HEK293 (cell line): ENCODE data around the gene KRTAP5-1.
A peak's percentile ranks its signal among the peaks of the same experiment; 100 is the strongest.

ENCODE experiments used
- GLIS2 ChIP-seq: fragments of 450-650 bp; formaldehyde crosslinking; IDR thresholded peaks from 2 replicates; pipeline ENCODE4 v1.5.1; 2016; ENCODE audit warnings: missing biosample characterization, missing genetic modification characterization
- HOXD13 ChIP-seq: sonication (generic); formaldehyde crosslinking; IDR thresholded peaks from 2 replicates; pipeline ENCODE4 v1.8.0; 2022; ENCODE audit warnings: missing genetic modification reagents, borderline replicate concordance
- KLF1 ChIP-seq: fragments of 450-650 bp; formaldehyde crosslinking; IDR thresholded peaks from 2 replicates; pipeline ENCODE4 v1.5.1; 2016; ENCODE audit warnings: missing biosample characterization, missing genetic modification characterization
- MEIS1 ChIP-seq: sonication (generic); formaldehyde crosslinking; IDR thresholded peaks from 2 replicates; pipeline ENCODE4 v1.8.1; 2022; ENCODE audit warnings: missing genetic modification reagents, mild to moderate bottlenecking, borderline replicate concordance
- OSR2 ChIP-seq: fragments of 450-650 bp; formaldehyde crosslinking; IDR thresholded peaks from 2 replicates; pipeline ENCODE4 v1.5.1; 2016; ENCODE audit warnings: missing biosample characterization, missing genetic modification characterization
- PRDM1 ChIP-seq: fragments of 450-650 bp; formaldehyde crosslinking; IDR thresholded peaks from 2 replicates; pipeline ENCODE4; 2016; ENCODE audit warnings: missing biosample characterization, missing genetic modification characterization
- REST ChIP-seq: fragments of 450-650 bp; formaldehyde crosslinking; IDR thresholded peaks from 2 replicates; pipeline ENCODE4 v1.5.1; 2016; ENCODE audit warnings: missing biosample characterization, missing genetic modification characterization
- SALL2 ChIP-seq: fragments of 450-650 bp; formaldehyde crosslinking; IDR thresholded peaks from 2 replicates; pipeline ENCODE4 v1.5.0; 2017; ENCODE audit warnings: missing biosample characterization, mild to moderate bottlenecking, missing genetic modification characterization, borderline replicate concordance
- SCRT2 ChIP-seq: fragments of 450-650 bp; formaldehyde crosslinking; IDR thresholded peaks from 2 replicates; pipeline ENCODE4 v1.5.1; 2016; ENCODE audit warnings: missing biosample characterization, missing genetic modification characterization
- TRIM28 ChIP-seq: IDR thresholded peaks from 2 replicates; pipeline ENCODE4 v1.6.1; 2011; ENCODE audit warnings: low read length, control low read depth, borderline replicate concordance
- YY2 ChIP-seq: fragments of 450-650 bp; formaldehyde crosslinking; IDR thresholded peaks from 2 replicates; pipeline ENCODE4 v1.5.1; 2016; ENCODE audit warnings: missing biosample characterization, missing genetic modification characterization
- ZBTB10 ChIP-seq: fragments of 450-650 bp; formaldehyde crosslinking; IDR thresholded peaks from 2 replicates; pipeline ENCODE4 v1.5.1; 2016; ENCODE audit warnings: missing biosample characterization, missing genetic modification characterization
- ZNF112 ChIP-seq: fragments of 450-650 bp; formaldehyde crosslinking; IDR thresholded peaks from 2 replicates; pipeline ENCODE4 v1.5.0; 2017; ENCODE audit warnings: missing biosample characterization, missing genetic modification characterization
- ZNF132 ChIP-seq: fragments of 450-650 bp; formaldehyde crosslinking; IDR thresholded peaks from 2 replicates; pipeline ENCODE4 v1.5.1; 2017; ENCODE audit warnings: missing biosample characterization, missing genetic modification characterization, borderline replicate concordance
- ZNF16 ChIP-seq: fragments of 450-650 bp; formaldehyde crosslinking; IDR thresholded peaks from 2 replicates; pipeline ENCODE4 v1.5.1; 2016; ENCODE audit warnings: low read depth, missing biosample characterization, missing genetic modification characterization
- ZNF174 ChIP-seq: fragments of 450-650 bp; formaldehyde crosslinking; IDR thresholded peaks from 2 replicates; pipeline ENCODE4 v1.5.0; 2017; ENCODE audit warnings: missing biosample characterization, mild to moderate bottlenecking, missing genetic modification characterization
- ZNF23 ChIP-seq: fragments of 450-650 bp; formaldehyde crosslinking; IDR thresholded peaks from 2 replicates; pipeline ENCODE4 v1.5.1; 2016; ENCODE audit warnings: missing biosample characterization, missing genetic modification characterization, borderline replicate concordance
- ZNF24 ChIP-seq: fragments of 450-650 bp; formaldehyde crosslinking; IDR thresholded peaks from 2 replicates; pipeline ENCODE4 v1.5.1; 2016; ENCODE audit warnings: missing biosample characterization, missing genetic modification characterization
- ZNF266 ChIP-seq: fragments of 450-650 bp; formaldehyde crosslinking; IDR thresholded peaks from 2 replicates; pipeline ENCODE4 v1.5.1; 2016; ENCODE audit warnings: missing biosample characterization, missing genetic modification characterization, low read depth
- ZNF292 ChIP-seq: fragments of 450-650 bp; formaldehyde crosslinking; IDR thresholded peaks from 2 replicates; pipeline ENCODE4 v1.5.1; 2016; ENCODE audit warnings: low read depth, missing biosample characterization, missing genetic modification characterization, borderline replicate concordance
- ZNF311 ChIP-seq: fragments of 450-650 bp; formaldehyde crosslinking; IDR thresholded peaks from 2 replicates; pipeline ENCODE4 v1.5.1; 2017; ENCODE audit warnings: missing biosample characterization, missing genetic modification characterization, borderline replicate concordance
- ZNF341 ChIP-seq: fragments of 450-650 bp; formaldehyde crosslinking; IDR thresholded peaks from 2 replicates; pipeline ENCODE4; 2016; ENCODE audit warnings: low read depth, missing biosample characterization, missing genetic modification characterization
- ZNF350 ChIP-seq: fragments of 450-650 bp; formaldehyde crosslinking; IDR thresholded peaks from 2 replicates; pipeline ENCODE4 v1.5.0; 2017; ENCODE audit warnings: missing biosample characterization, mild to moderate bottlenecking, missing genetic modification characterization
- ZNF423 ChIP-seq: fragments of 450-650 bp; formaldehyde crosslinking; IDR thresholded peaks from 2 replicates; pipeline ENCODE4 v1.5.1; 2016; ENCODE audit warnings: missing biosample characterization, missing genetic modification characterization
- ZNF488 ChIP-seq: fragments of 450-650 bp; formaldehyde crosslinking; IDR thresholded peaks from 2 replicates; pipeline ENCODE4 v1.5.1; 2016; ENCODE audit warnings: missing biosample characterization, missing genetic modification characterization
- ZNF510 ChIP-seq: fragments of 450-650 bp; formaldehyde crosslinking; IDR thresholded peaks from 2 replicates; pipeline ENCODE4 v1.5.1; 2018; ENCODE audit warnings: mild to moderate bottlenecking, missing genetic modification characterization, missing biosample characterization; ENCODE audit not compliant: insufficient replicate concordance
- ZNF521 ChIP-seq: fragments of 450-650 bp; formaldehyde crosslinking; IDR thresholded peaks from 2 replicates; pipeline ENCODE4 v1.5.1; 2017; ENCODE audit warnings: missing biosample characterization, mild to moderate bottlenecking, missing genetic modification characterization
- ZNF596 ChIP-seq: fragments of 450-650 bp; IDR thresholded peaks from 2 replicates; pipeline ENCODE4 v1.5.0; 2018; ENCODE audit warnings: missing biosample characterization, mild to moderate bottlenecking, missing genetic modification characterization, moderate library complexity
- ZNF624 ChIP-seq: fragments of 450-650 bp; formaldehyde crosslinking; IDR thresholded peaks from 2 replicates; pipeline ENCODE4 v1.5.1; 2017; ENCODE audit warnings: missing biosample characterization, missing genetic modification characterization
- ZNF645 ChIP-seq: fragments of 450-650 bp; formaldehyde crosslinking; IDR thresholded peaks from 2 replicates; pipeline ENCODE4; 2016; ENCODE audit warnings: missing biosample characterization, missing genetic modification characterization
- ZNF660 ChIP-seq: fragments of 450-650 bp; IDR thresholded peaks from 2 replicates; pipeline ENCODE4 v1.5.1; 2018; ENCODE audit warnings: missing biosample characterization, mild to moderate bottlenecking, missing genetic modification characterization
- ZNF670 ChIP-seq: fragments of 450-650 bp; formaldehyde crosslinking; IDR thresholded peaks from 2 replicates; pipeline ENCODE4 v1.5.1; 2016; ENCODE audit warnings: missing biosample characterization, missing genetic modification characterization, low read depth
- ZNF701 ChIP-seq: fragments of 450-650 bp; formaldehyde crosslinking; IDR thresholded peaks from 2 replicates; pipeline ENCODE4 v1.5.1; 2016; ENCODE audit warnings: missing biosample characterization, missing genetic modification characterization
- ZNF777 ChIP-seq: fragments of 450-650 bp; formaldehyde crosslinking; IDR thresholded peaks from 2 replicates; pipeline ENCODE4 v1.5.1; 2017; ENCODE audit warnings: missing biosample characterization, missing genetic modification characterization, borderline replicate concordance

Gene KRTAP5-1

GRCh38 chr11:1564535-1565172 is 20.4 kb downstream of the KRTAP5-1 start (continued):
- no peak for TF ChIP-seq ZNF16
- TF ChIP-seq ZNF670 (tag by site-specific recombination): no peak
- TF ChIP-seq ZNF701: no peak
- no peak for TF ChIP-seq SCRT2 (tag by site-specific recombination)
- TF ChIP-seq YY2 (tag by site-specific recombination): no peak
- TF ChIP-seq ZNF24 (tag by site-specific recombination): 0 out of 2 replicates have a peak, but pooled peaks have one; percentile 52
- no peak for TF ChIP-seq ZBTB10 (tag by site-specific recombination)
- TF ChIP-seq ZNF510 (tag by site-specific recombination): no peak
- peak; percentile 39; the same call in 1 of the 2 replicates for TF ChIP-seq ZNF341
- TF ChIP-seq ZNF292 (tag by site-specific recombination): no peak
- peak; percentile 57 for TF ChIP-seq OSR2 (tag by site-specific recombination)
- TF ChIP-seq MEIS1 (CRISPR knock-in tag): peak; percentile 81; the same call in 1 of the 2 replicates
- no peak for TF ChIP-seq ZNF266 (tag by site-specific recombination)
- no peak for TF ChIP-seq ZNF132 (tag by site-specific recombination)
- no peak for TF ChIP-seq ZNF596 (tag by site-specific recombination)
- no peak for TF ChIP-seq TRIM28
- no peak for TF ChIP-seq PRDM1
- TF ChIP-seq ZNF350 (tag by site-specific recombination): no peak
- TF ChIP-seq ZNF112: no peak
- TF ChIP-seq KLF1 (tag by site-specific recombination): peak; percentile 36; the same call in 1 of the 2 replicates
- TF ChIP-seq HOXD13 (CRISPR knock-in tag): no peak
- no peak for TF ChIP-seq ZNF777 (tag by site-specific recombination)
- TF ChIP-seq ZNF624 (tag by site-specific recombination): no peak
- TF ChIP-seq REST (tag by site-specific recombination): no peak
- TF ChIP-seq ZNF311: no peak
- no peak for TF ChIP-seq ZNF645
- 0 out of 2 replicates have a peak, but pooled peaks have one; percentile 19 for TF ChIP-seq ZNF660 (tag by site-specific recombination)
- no peak for TF ChIP-seq ZNF521 (tag by site-specific recombination)
- TF ChIP-seq ZNF174: no peak
- peak; percentile 70 for TF ChIP-seq GLIS2 (tag by site-specific recombination)
- TF ChIP-seq ZNF423 (tag by site-specific recombination): no peak
- TF ChIP-seq SALL2 (tag by site-specific recombination): no peak
- TF ChIP-seq ZNF488 (tag by site-specific recombination): no peak
- no peak for TF ChIP-seq ZNF23 (tag by site-specific recombination)
